GM15510 (cell line): ENCODE data around the gene MGAT5.

Experiments used
- POLR2A ChIP-seq: IDR thresholded peaks from 3 replicates; pipeline ENCODE4 v1.6.1; 2011; ENCODE audit warnings: borderline replicate concordance; ENCODE audit not compliant: insufficient read length; ENCODE audit errors: extremely low read depth

MGAT5 gene

GRCh38 chr2:134295441-134295840 is 41.6 kb downstream of the MGAT5 start:
- no peak for TF ChIP-seq POLR2A

- no peak for TF ChIP-seq POLR2A
These were observed 42.4 kb downstream of the MGAT5 start for GRCh38 chr2:134296301-134296700.

- TF ChIP-seq POLR2A = no peak
These were observed 45.5 kb downstream of the MGAT5 start for GRCh38 chr2:134299334-134299733.

GRCh38 chr2:134300585-134300984 is 46.7 kb downstream of the MGAT5 start:
- TF ChIP-seq POLR2A = no peak

- no peak for TF ChIP-seq POLR2A
These were observed 47.4 kb downstream of the MGAT5 start for GRCh38 chr2:134301099-134301927.

GRCh38 chr2:134301928-134302260 is 48.0 kb downstream of the MGAT5 start:
- TF ChIP-seq POLR2A = no peak

- TF ChIP-seq POLR2A = no peak
These were observed 50.7 kb downstream of the MGAT5 start for GRCh38 chr2:134304394-134305108.

- TF ChIP-seq POLR2A = no peak
These were observed 51.2 kb downstream of the MGAT5 start for GRCh38 chr2:134305109-134305491.

- no peak for TF ChIP-seq POLR2A
These were observed 52.6 kb downstream of the MGAT5 start for GRCh38 chr2:134306521-134306920.

GRCh38 chr2:134307334-134307733 is 53.5 kb downstream of the MGAT5 start:
- TF ChIP-seq POLR2A = no peak

GRCh38 chr2:134308474-134309385 is 54.9 kb downstream of the MGAT5 start:
- TF ChIP-seq POLR2A = no peak

GRCh38 chr2:134310107-134311079 is 56.5 kb downstream of the MGAT5 start:
- TF ChIP-seq POLR2A = no peak

- no peak for TF ChIP-seq POLR2A
These were observed 58.6 kb downstream of the MGAT5 start for GRCh38 chr2:134312482-134312881.

GRCh38 chr2:134314202-134314601 is 60.3 kb downstream of the MGAT5 start:
- TF ChIP-seq POLR2A = no peak
